ENCODE data around the gene CRTAC1.

CRTAC1 gene, protein sequence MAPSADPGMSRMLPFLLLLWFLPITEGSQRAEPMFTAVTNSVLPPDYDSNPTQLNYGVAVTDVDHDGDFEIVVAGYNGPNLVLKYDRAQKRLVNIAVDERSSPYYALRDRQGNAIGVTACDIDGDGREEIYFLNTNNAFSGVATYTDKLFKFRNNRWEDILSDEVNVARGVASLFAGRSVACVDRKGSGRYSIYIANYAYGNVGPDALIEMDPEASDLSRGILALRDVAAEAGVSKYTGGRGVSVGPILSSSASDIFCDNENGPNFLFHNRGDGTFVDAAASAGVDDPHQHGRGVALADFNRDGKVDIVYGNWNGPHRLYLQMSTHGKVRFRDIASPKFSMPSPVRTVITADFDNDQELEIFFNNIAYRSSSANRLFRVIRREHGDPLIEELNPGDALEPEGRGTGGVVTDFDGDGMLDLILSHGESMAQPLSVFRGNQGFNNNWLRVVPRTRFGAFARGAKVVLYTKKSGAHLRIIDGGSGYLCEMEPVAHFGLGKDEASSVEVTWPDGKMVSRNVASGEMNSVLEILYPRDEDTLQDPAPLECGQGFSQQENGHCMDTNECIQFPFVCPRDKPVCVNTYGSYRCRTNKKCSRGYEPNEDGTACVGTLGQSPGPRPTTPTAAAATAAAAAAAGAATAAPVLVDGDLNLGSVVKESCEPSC

DNA sequence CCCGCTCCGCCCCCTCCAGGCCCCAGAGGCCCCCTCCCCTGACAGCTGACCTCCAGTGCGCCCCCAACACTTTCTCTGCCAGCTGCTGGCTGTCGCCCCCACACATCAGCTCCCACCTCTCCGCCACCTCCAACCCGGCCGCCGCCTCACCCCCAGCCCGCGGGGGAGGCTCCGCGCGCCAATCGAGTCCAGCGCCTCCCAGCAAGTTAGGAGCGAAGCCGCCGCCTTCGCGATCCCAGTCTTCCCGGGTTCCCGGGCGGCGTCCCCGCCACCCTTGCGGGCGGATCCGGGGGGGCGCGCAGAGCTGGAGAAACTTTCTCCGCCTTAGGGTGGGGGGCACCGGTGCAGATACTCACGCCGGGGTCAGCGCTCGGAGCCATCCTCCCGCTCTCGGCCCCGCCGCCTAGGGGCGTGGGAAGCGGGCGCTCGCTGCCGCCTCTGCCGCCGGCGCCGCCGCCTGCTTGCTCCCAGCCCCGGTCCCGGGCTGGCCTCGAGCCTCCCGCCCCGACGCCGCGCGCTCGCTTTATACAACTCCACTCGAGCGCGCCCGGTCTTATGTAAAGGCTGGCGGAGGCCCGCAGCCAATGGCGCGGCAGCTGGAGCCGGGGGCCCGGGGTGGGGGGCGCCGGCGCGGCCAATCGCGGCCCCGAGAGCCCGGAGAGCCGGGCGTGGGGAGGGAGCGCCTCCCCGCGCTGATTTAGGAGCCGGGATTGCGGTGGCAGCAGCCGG, at the start of gene CRTAC1:
TSS of gene CRTAC1 (minus strand) at position 529 of the 729 bp plus-strand sequence. CDS start at position 380, 149 bp downstream.
- DNase-seq (ENCODE audit: low spot score) = no peak

DNA sequence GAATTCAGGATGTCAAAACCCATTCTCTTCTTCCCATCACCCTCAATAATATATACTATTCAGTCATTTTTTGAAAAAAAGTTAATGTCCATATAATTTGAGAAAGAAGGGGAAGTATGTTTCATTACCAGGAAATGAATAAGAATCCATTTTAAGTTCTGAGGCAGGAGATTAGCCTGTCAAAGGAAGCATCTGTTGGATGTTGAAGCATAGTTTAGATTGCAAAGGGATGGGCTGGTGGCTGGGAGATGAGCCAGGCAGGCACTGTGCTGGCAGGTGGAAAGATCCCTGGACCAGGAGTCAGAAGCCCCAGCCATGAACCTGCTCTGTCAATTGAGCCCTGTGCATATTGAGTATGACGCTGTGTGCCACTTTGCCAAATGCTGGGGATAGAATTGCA, 48.4 kb upstream of the CRTAC1 start:
- no peak for DNase-seq (ENCODE audit: low spot score)

DNA sequence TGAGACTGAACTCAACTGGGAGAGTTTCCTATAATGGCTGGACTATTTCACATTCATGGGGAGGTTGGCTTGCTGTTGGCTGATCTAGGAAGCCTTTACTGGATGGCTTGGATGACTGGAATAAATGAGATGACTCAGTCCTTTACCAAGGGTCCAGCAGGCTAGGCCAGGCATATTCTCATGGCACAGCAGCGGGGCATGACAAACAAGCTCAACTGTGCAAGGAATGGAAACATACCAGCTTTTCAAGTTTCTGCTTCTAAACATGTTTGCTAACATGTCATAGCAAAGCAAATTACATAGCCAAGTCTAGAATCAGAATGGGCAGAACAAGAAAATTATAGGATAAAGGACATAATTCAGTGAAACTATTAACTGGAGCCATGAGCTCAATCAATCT, 46.8 kb upstream of the CRTAC1 start:
- no peak for DNase-seq (ENCODE audit: low spot score)

DNA sequence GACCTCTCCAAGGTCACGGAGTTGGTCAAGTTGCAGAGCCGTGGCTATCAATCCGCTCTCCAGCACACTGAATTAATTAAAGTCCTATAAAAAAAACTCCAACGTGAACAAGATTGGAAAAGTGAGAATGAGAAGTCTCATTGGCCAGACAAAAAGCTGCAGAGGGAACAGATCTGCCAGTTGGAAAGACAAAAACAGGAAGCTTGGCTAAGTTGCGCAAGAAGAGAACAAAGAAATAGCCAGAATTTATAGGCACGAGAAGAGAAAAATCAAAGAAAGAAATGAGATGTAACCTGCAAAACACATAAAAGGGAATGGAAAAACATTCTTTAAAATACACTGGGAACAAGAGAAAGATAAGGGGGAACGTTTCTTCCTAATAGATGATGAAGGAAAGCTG, 45.7 kb upstream of the CRTAC1 start:
- DNase-seq (ENCODE audit: low spot score) = no peak

DNA sequence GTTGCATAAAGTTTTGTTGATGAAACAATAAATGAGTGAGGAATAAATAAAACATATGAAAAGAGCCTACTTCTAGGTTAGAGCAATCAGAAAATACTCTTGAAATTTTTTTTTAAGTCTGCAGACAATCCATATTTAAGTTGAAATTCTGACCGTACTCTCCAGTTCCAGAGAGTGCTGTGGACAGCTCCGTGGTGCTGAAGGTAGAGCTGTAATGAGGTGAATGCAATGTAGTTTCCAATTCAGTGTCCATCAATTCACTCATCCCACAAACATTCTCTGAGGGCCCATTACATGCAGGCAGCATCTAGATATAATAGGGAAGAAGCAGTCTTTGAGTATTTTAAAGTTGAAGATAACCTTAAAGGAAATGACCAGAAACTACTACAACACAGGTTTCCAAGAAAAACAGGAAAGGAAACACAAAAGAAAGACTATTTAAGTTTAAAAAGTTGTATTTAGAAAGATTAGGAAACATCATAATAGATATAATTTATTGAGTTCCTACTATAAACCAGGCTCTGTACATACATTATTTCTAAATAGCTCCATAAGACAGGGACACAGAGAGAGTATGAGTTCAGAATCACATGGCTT, 44.0 kb upstream of the CRTAC1 start:
- DNase-seq (ENCODE audit: low spot score) = peak; percentile 28

DNA sequence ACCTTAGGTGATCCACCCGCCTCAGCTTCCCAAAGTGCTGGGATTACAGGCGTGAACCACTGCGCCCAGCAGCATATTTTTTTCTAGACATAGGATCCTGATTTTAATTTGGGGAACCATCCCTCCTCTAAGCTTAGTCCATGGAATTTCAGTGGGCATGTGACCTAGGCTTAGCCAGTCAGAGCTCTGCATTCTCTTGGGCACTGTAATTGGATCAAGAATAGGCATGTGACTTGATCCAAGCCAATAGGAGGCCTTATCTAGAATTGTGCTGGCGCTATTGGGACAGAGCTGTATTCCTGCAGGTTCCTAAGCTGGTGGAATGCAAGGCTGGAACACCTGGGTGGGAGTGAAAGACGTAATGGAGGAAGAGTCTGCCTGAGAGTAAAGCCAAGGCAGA, 36.7 kb upstream of the CRTAC1 start:
- no peak for DNase-seq (ENCODE audit: low spot score)

DNA sequence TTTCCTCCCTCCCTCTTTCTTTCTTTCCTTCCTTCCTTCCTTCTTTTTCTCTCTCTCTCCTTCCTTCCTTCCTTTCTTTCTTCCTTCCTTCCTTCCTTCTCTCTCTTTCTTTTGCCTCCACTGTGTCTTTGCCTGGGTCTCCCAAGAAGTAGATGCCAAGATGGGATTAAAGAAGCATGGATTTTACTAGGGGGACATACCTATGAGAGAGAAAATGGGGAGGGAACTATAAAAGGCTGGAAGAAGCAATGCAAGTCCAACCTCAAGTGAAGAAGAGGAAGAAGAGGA, 33.3 kb upstream of the CRTAC1 start:
- DNase-seq (ENCODE audit: low spot score) = no peak

DNA sequence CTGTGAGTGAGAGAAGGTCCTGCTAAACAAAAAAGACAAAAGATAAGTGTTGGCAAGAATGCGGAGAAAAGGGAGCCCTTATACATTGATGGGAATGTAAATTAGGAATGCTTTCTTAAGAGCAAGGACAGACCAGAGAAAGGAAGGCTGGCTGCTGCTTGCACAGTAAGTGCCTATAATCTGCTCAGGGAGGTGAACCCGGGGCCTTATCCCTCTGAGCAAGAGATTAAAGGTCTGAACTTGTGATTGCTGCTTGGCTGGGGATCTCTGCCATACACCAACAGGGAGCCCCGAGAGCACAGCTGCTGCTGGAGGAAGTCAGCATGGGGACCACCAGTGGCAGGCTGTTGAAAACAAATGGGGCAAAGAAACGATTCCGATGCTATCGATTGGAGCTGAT, 32.0 kb upstream of the CRTAC1 start:
- no peak for DNase-seq (ENCODE audit: low spot score)

DNA sequence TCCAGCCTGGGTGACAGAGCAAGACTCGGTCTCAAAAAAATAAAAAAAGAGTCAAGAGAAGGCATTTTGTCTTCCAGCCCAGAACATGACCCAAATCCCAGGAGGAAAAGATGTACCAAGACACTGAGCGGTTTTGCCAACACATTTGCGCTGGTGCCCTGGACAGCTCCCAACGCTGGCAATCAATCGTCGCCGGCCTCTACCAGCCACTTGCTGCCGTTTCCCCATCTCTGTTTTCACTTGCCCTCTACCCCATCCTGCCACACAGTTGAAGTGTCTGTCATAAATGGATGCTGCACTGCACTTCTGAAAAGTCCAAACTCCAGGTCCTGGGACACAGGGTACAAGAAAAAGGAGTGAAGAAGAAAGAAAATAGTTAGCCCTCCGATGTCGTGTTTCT, 29.7 kb upstream of the CRTAC1 start:
- DNase-seq (ENCODE audit: low spot score) = no peak

DNA sequence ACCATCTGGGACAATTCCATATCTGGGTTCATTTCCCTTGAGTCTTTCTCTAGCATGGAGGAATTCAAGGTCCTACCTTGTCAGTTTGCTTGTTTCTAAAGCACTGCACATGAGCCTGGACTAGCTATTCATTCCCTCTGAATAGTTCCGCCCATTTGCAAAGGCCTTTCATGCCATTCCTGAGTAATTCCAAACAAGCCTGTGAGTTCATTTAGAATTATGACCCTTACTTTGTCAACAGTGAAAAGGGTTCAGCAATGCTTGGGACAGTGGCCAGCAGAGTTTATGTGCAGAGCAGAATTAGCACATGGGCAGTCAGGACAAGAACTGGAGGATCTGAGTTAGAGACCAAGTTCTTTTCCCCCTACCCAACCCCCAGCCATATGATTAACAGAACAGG, 27.9 kb upstream of the CRTAC1 start:
- no peak for DNase-seq (ENCODE audit: low spot score)

DNA sequence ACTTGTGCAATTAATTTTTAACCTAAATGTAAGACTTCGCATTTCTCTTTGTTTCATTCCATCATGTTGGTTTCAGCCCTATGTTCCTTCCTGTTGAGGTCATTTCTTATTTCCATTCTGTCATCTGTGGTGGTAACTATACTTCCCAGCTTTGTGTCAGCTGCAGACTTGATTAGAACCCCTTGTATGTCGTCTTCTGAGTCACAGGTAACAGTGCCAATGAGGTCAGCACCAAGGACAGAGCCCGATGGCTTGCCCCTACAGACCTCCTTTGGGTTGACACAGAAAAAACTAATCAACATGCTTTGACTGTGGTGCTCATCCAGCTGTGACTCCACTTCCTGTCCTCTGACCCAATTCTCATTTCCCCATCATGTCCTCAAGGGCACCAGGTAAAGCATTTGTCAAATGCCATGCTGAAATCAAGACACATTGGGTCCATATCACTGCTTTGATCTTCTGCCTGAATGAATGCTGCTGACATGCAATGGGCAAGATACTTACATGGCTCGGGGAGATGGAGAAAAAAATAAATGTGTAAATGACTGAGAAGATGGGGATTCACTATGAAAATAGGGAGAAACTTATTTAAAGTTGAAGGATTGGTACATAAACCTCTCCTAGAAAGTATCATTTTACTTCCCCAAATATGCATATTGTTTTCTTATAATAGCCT, 25.6 kb upstream of the CRTAC1 start:
- DNase-seq (ENCODE audit: low spot score) = peak; percentile 69

DNA sequence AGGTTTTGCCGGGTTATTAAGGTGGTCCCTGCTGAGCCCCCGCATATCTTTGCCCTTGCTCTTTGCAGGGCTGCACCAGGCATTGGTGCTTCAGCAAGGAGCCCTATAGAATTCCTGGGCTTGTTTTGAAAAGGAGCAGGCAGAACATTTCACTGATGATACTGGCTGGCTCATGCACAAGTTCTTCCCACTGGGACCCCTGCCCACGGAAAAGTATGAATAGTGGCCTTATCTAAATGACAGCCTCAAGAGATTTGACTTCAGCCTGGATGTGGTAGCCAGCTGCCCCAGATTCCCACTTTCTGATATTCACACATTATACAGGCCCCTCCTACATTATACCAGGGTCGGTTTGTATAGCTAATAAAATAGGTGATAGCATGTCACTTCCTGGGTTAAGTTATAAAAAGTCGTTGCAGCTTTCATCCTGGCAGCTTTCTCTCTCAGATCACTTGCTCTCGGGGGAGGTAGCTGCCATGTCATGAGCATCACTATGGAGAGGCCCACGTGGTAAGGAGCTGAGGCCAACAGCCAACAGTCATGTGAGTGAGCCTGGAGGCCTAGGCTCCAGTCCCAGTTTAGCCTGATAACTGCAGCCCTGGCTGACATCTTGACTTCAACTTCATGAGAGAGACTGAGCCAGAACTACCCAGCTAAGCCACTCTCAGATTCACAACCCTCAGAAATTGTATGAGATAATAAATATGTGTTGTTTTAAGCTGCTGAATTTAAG, 16.8 kb upstream of the CRTAC1 start:
- no peak for DNase-seq (ENCODE audit: low spot score)

DNA sequence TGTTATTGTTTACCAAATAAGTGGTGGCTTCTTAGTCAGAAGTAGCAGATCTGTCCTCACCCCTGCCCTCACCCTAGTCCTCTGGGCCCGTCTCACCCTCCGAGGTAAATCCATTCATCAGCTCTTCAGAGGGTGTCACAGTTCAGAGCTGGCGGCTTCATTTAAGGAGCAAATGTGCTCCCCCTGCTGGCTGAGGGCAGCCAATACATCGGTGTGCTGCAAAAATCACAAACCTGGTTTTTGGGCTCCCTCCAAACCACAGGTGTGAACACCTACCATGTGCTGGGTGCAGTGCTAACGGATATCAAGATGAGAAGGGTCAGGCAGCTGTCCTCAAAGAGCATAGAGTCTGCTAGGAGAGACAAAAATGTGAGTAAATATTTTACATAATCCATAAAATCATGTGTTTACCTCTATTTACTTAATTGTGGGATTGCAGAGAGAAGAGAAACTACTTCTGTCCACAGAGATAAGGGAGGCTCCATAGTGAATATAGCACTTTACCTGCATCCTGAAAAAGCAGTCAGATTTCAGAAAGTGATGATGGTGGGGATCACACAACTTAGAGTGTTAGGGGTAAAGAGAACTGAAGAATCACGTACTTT, 15.5 kb upstream of the CRTAC1 start:
- peak; percentile 68 for DNase-seq (ENCODE audit: low spot score)

DNA sequence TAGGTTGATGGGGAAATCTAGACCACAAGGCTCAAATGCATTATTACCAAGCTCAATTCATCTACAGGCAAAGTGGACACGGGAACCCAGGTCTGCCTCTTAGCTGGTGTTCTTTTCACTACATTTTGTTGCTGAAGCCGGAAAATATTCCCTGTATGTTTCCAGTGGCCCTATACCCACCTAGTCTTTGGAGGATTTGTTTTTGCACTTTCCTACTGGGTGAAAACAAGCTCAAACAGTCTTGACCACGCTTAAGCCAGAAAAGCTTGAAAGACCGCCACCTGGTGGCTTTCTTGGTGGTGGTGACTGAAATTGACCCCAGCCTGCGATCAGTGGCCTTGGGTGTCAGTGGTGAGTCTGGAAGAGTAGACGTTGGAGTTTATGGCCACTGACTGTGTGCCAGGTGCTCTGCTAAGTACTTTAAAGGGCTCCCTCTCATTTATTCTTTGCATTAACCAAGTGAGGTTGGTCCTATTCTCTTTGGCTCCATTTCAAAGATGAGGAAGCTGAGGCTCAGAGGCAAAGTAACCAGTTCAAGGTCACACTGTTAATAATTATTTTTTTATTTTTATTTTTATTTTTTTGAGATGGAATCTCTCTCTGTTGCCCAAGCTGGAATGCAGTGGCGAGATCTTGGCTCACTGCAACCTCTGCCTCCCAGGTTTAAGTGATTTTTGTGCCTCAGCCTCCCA, 11.1 kb upstream of the CRTAC1 start:
- peak; percentile 74 for DNase-seq (ENCODE audit: low spot score)

DNA sequence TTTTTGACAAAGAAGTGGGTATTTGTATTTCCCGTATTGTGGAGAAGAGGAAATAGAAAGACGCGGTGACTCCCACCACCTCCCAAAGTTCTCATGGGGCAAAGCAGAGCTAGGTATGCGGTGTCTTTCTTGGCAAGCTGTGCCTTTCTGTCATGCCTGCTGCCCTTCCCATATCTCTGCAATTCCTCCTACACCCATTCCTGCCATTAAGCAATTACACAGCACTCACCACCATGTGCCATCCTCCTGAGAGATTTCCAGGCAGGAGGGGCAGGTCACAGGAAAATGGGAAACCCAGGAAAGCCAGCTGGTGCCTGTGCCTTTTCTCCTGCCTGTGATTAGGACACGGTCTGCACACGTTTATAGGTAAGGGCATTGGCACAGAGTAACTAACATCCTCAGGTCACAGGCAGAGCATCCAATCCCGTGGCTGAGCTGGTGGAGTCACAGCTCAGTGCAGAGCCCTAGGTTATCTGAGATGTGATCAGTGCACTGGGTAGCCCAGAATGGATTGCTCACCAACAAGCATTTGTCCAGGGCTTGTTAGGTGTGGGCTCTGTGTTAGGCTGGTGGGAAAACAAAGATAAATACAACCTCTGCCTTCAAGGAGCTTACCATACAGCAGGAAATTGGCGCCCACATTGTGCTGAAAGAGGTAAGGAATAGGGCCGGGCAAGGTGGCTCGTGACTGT, 9.4 kb upstream of the CRTAC1 start:
- no peak for DNase-seq (ENCODE audit: low spot score)

DNA sequence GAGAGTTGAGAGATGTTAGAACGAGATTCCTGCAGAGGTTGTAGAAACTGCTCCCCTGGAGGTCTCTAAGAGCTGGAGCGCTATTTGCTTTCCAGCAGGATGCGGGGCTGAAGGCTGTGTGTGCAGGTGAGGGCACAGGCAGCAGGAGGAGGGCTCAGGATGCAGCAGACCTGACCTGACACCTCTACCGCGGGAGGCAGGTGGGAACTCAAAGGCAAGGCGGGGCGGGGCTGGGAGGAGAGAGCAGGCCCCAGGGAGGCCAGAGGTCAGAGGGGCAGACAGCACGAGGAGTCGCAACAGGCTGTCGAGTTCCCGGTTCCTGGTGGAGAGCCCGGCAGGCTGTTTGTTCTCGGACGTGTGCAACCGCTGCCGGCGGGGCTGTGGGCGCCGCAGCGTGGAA, 7.9 kb upstream of the CRTAC1 start:
- no peak for DNase-seq (ENCODE audit: low spot score)

DNA sequence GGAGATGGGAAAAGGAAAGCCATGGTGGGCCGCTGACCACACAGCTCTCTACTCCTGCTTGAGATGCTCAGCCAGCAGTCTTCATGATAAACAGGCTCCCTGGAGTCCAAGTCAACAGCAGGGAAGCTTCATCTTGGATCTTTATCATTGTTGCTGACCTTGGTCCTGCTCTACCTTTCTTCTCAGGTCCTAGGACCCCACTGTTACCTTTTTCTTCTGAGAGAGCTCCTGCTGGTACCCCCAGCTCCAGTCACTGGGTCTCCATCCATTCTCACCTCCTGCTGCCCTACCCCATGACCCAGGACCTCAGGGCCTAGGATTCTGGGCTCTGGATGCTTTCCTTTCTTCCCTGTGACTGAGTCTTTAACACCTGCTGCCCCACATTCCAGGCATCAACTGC, 5.2 kb upstream of the CRTAC1 start:
- no peak for DNase-seq (ENCODE audit: low spot score)

DNA sequence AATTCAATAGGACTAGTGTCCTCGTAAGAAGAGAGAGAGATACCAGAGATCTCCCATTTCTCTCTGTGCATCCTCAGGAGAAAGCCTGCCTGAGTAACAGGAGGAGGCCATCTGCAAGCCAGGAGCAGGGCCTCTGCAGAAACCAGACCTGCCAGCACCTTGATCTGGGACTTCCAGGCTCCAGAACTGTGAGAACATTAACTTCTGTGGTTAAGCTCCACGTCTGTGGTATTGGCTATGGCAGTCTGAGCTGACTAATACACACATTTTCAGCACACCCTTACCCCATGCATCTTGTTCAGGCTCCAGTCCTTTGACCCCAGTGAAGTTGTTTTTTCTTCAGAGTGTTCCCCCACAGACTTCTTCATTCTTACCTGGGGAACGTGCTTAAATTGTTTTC, 3.1 kb upstream of the CRTAC1 start:
- no peak for DNase-seq (ENCODE audit: low spot score)

DNA sequence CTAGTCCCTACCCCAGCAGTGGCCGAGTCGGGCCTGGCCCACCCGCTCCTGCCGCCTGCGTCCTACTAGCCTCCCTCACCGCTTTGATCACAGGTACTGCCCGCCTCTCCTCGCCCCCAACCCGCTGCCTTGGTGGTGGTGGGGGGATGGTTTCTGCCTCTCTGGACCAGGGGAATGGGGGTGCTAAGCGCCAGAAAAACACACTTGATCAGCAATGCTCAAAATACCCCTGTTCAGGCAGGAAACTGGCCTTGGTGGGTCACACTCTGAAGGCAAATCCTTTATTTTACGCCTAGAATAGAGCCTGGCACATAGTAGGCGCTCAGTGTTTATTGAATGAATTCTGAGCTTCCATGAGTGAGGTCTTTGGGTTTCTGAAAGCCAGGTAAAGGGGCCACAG, 1.0 kb upstream of the CRTAC1 start:
- DNase-seq (ENCODE audit: low spot score) = no peak

DNA sequence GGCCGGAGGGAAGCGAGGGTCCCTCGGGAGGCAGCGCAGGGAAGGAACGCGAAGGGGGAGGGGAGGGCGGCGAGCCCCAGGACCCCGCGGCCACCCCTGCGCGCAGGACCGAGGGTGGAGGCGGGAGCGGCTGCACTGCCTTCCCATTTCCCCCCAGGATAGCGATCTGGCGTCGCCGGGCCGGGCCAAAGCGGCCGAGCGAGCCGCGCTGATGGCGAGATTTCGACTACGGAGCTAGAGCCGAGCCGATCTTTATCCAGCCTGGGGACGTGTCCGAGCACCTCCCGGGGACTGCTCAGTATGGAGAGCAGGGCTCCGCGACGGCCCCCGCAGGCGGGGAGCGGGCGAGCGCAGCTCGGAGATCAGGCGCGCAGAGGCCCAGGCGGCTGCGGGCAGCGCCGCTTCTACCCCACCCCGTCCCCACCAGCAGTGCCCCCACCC, 590 bp upstream of the CRTAC1 start:
- DNase-seq (ENCODE audit: low spot score) = no peak

Data from RKO (cell line).